ENCODE measurements around the gene TXNL4A. TPM values are rescaled to one million over a fixed set of nuclear protein-coding genes. Genes with fewer than 3 reads are reported as not detected.
"Not testable (repeated sequence)": the region's sequence is repeated elsewhere in the genome, so short reads cannot be mapped to it uniquely, and the experiment has no call there.

The TXNL4A gene
- total RNA-seq, 1 donor from 2014 or later: 126 TPM

DNA sequence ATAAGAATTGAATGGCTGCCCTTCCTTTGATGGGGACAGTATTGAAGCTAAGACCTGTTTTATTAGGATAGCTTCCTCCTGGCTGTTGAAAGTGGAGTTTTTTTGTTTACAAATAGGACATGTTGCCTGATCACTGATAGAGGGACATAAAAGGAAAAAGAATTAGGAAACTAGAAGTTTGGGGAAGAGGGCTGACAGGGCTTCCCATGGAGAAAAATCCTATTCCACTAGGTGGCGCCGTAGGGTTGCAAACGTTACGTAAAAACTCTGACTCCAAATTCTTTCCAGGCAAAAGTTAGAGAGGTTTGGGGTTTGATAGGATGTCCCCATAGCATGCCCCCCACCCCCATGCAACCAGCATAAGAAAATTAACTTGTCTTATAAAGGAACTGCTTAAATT lies 34.8 kb upstream of the TXNL4A start:
- TF ChIP-seq, protein P1, sequence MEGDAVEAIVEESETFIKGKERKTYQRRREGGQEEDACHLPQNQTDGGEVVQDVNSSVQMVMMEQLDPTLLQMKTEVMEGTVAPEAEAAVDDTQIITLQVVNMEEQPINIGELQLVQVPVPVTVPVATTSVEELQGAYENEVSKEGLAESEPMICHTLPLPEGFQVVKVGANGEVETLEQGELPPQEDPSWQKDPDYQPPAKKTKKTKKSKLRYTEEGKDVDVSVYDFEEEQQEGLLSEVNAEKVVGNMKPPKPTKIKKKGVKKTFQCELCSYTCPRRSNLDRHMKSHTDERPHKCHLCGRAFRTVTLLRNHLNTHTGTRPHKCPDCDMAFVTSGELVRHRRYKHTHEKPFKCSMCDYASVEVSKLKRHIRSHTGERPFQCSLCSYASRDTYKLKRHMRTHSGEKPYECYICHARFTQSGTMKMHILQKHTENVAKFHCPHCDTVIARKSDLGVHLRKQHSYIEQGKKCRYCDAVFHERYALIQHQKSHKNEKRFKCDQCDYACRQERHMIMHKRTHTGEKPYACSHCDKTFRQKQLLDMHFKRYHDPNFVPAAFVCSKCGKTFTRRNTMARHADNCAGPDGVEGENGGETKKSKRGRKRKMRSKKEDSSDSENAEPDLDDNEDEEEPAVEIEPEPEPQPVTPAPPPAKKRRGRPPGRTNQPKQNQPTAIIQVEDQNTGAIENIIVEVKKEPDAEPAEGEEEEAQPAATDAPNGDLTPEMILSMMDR (IDR thresholded peaks at IDR 0.05): peak; percentile 25

DNA sequence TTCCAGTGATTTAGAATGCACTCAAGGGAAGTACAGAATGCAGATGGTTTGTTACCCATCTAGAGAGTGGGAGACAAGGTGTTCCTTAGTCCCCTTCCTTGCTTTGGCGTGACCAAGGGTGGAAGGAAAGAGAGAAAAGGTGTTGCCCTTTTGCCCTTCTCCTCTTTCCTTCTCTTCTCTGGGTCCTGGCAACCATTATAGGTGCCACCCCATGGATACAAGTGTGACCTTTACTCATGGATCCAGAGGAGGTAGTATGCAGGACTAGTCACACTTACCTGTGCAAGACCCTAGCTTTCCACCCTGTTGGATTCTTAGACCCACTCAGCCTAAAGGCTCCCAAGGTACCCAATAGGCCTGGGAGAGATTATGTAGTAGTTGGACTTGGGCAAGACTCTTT lies 34.2 kb upstream of the TXNL4A start:
- no peak overlapping the region for H3K27ac Mint-ChIP-seq (ENCODE audit: unreplicated experiment)
- peaks cover 27% of the 10 kb centered on the region for H3K36me3 Mint-ChIP-seq (ENCODE audit: unreplicated experiment)
- no peak for DNase-seq (ENCODE audit: extremely low spot score, unreplicated experiment)
- no peaks in the 10 kb centered on the region for H3K4me1 Mint-ChIP-seq (ENCODE audit: unreplicated experiment)
- H3K9me3 Mint-ChIP-seq (ENCODE audit: unreplicated experiment): peaks cover 45% of the 10 kb centered on the region
- TF ChIP-seq, protein P1 (IDR thresholded peaks at IDR 0.05): no peak
- H3K4me3 Mint-ChIP-seq (ENCODE audit: unreplicated experiment): no peak overlapping the region
- no peaks in the 10 kb centered on the region for H3K27me3 Mint-ChIP-seq (ENCODE audit: unreplicated experiment)

More for the DNA sequence above, 34.8 kb upstream of the TXNL4A start:
- H3K4me1 Mint-ChIP-seq (ENCODE audit: unreplicated experiment): no peaks in the 10 kb centered on the region
- H3K27ac Mint-ChIP-seq (ENCODE audit: unreplicated experiment): no peak overlapping the region
- peaks cover 27% of the 10 kb centered on the region for H3K36me3 Mint-ChIP-seq (ENCODE audit: unreplicated experiment)
- no peaks in the 10 kb centered on the region for H3K27me3 Mint-ChIP-seq (ENCODE audit: unreplicated experiment)
- DNase-seq (ENCODE audit: extremely low spot score, unreplicated experiment): no peak
- peaks cover 42% of the 10 kb centered on the region for H3K9me3 Mint-ChIP-seq (ENCODE audit: unreplicated experiment)
- no peak overlapping the region for H3K4me3 Mint-ChIP-seq (ENCODE audit: unreplicated experiment)

DNA sequence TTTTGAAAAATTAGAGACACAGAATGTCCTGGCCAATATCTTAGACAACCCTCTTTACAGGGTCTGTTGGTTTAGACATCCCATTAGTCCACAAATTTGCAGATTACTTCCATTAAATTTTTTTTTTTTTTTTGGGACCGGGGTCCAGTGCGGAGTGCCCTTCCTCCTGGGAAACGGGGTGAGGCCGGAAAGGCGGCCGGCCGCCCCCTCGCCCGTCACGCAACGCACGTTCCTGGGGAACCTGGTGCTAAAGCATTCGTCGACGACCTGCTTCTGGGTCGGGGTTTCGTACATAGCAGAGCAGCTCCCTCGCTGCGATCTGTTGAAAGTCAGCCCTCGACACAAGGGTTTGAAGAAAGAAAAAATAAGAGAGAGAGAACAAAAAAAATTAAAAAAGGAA lies 24.4 kb upstream of the TXNL4A start:
- Mint-ChIP-seq H3K27ac (ENCODE audit: unreplicated experiment) (no peak overlapping the region), H3K9me3 (ENCODE audit: unreplicated experiment) (peaks cover 10% of the 10 kb centered on the region), H3K36me3 (ENCODE audit: unreplicated experiment) (peaks cover 4% of the 10 kb centered on the region), H3K4me3 (ENCODE audit: unreplicated experiment) (no peak overlapping the region), H3K27me3 (ENCODE audit: unreplicated experiment) (no peaks in the 10 kb centered on the region), H3K4me1 (ENCODE audit: unreplicated experiment) (peaks cover 7% of the 10 kb centered on the region)
- DNase-seq (ENCODE audit: extremely low spot score, unreplicated experiment): no peak
- TF ChIP-seq, protein P1 (IDR thresholded peaks at IDR 0.05): no peak

DNA sequence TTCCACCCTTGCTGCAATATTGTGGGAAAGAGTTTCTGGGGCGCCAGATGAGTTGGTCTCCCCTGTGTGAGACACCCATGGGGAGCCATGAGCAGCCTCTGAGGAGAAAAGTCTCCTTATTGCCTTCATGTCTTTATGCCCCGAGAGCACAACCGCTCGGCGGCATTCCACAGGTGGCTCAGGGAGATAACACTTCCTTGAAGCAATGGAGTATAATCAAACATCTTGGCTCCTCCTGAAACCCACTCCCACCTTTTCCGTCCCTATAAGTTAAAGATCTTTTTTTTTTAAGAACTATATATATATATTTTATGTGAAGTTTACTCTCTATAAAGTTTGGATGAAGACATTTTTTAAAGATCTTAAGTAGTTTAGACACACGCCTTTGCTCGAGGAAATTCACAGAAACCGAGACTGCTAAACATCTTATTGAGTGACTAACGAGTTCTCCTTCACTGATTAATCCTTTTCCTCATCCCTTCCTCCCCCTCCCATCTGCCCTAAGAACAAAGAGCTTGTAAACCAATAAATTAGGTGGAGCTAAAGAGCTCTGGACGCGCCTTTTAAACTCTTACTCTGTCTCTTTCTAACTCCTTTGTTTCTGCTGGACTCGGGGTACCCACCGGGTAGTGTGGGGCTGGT lies 23.3 kb upstream of the TXNL4A start:
- peaks cover 10% of the 10 kb centered on the region for H3K9me3 Mint-ChIP-seq (ENCODE audit: unreplicated experiment)
- H3K4me1 Mint-ChIP-seq (ENCODE audit: unreplicated experiment); H3K36me3 Mint-ChIP-seq (ENCODE audit: unreplicated experiment); H3K4me3 Mint-ChIP-seq (ENCODE audit: unreplicated experiment); DNase-seq (ENCODE audit: extremely low spot score, unreplicated experiment); H3K27ac Mint-ChIP-seq (ENCODE audit: unreplicated experiment); H3K27me3 Mint-ChIP-seq (ENCODE audit: unreplicated experiment): not testable (repeated sequence)

DNA sequence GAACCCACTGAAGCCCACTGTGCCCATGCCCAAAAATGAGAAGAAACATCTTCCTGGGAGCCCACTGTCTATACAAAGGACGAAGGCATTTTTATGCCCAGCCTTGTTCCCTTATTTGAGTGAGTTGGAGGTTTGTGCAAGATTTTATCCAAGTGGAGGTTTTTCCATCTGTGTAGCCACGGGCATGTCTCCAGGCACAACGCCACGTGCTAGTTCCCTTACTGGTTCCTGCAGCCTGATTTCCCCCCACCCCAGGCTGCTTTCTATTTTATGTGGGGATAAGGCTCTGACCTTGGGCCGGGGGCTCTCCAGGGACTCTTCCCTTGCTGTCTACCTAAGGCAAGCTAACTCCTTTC lies 22.2 kb upstream of the TXNL4A start:
- Mint-ChIP-seq H3K9me3 (ENCODE audit: unreplicated experiment) (peaks cover 10% of the 10 kb centered on the region), H3K4me1 (ENCODE audit: unreplicated experiment) (peaks cover 7% of the 10 kb centered on the region), H3K4me3 (ENCODE audit: unreplicated experiment) (no peak overlapping the region), H3K27ac (ENCODE audit: unreplicated experiment) (no peak overlapping the region), H3K36me3 (ENCODE audit: unreplicated experiment) (peaks cover 4% of the 10 kb centered on the region), H3K27me3 (ENCODE audit: unreplicated experiment) (no peaks in the 10 kb centered on the region)
- DNase-seq (ENCODE audit: extremely low spot score, unreplicated experiment): no peak
- TF ChIP-seq, protein P1 (IDR thresholded peaks at IDR 0.05): no peak

Measured in osteocyte (in vitro differentiated cells).